SK-N-SH (cell line): ENCODE data around the gene TRPV5.

Experiments used
- EP300 ChIP-seq, 2 experiments: IDR thresholded peaks; 2 replicates each; pipeline versions ENCODE4 v1.4.0 to v1.6.1; 2012; ENCODE audit warnings: borderline replicate concordance in 1 of 2, low read depth in 1 of 2, low read length in 1 of 2
- GABPA ChIP-seq: IDR thresholded peaks from 2 replicates; pipeline ENCODE4 v1.4.0; 2012; ENCODE audit warnings: low read depth, mild to moderate bottlenecking
- JUND ChIP-seq: IDR thresholded peaks from 2 replicates; pipeline ENCODE4 v1.4.0; 2012
- TCF12 ChIP-seq: IDR thresholded peaks from 2 replicates; pipeline ENCODE4 v1.4.0; 2012
- TF ChIP-seq, protein P1 (sequence below): IDR thresholded peaks from 2 replicates; pipeline ENCODE4 v1.4.0; 2012; ENCODE audit warnings: low read depth
- TF ChIP-seq, protein P2 (sequence below): fragments of 200-600 bp; sonication (generic); IDR thresholded peaks from 2 replicates; pipeline ENCODE4 v1.6.1; 2017; ENCODE audit warnings: antibody characterized with exemption, mild to moderate bottlenecking, moderate library complexity

DNA sequence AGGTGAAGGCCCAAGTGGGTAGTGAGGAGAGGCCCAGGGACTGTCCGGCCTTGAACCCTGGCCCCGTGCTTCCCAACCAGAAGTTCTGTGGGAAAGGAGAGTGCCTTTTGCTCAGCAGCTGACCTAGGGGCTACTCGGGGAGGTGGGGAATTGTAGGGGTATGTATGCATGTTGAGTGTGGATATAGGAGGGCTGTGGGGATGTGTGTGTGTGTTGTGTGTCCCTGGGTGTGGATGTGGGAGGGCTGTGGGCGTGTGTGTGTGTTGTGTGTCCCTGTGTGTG lies 66.5 kb downstream of the TRPV5 start:
- TF ChIP-seq, protein P1, sequence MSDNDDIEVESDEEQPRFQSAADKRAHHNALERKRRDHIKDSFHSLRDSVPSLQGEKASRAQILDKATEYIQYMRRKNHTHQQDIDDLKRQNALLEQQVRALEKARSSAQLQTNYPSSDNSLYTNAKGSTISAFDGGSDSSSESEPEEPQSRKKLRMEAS, result no peak
- TF ChIP-seq GABPA, result no peak
- TF ChIP-seq EP300 (IDR thresholded peaks at IDR 0.05; ENCODE audit: borderline replicate concordance in 1 of 2, low read depth in 1 of 2, low read length in 1 of 2), result no peak
- TF ChIP-seq, protein P2, sequence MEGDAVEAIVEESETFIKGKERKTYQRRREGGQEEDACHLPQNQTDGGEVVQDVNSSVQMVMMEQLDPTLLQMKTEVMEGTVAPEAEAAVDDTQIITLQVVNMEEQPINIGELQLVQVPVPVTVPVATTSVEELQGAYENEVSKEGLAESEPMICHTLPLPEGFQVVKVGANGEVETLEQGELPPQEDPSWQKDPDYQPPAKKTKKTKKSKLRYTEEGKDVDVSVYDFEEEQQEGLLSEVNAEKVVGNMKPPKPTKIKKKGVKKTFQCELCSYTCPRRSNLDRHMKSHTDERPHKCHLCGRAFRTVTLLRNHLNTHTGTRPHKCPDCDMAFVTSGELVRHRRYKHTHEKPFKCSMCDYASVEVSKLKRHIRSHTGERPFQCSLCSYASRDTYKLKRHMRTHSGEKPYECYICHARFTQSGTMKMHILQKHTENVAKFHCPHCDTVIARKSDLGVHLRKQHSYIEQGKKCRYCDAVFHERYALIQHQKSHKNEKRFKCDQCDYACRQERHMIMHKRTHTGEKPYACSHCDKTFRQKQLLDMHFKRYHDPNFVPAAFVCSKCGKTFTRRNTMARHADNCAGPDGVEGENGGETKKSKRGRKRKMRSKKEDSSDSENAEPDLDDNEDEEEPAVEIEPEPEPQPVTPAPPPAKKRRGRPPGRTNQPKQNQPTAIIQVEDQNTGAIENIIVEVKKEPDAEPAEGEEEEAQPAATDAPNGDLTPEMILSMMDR, result no peak
- TF ChIP-seq TCF12, result no peak
- TF ChIP-seq JUND, result no peak
